Dendritic cell treated with granulocyte-macrophage colony-stimulating factor and Interleukin-4, amounts not matched to agents 40 ng/mL and 50 ng/mL, for 4 days (primary cell): ENCODE results near the gene NTS.

Experiments used
- H3K27ac Mint-ChIP-seq: one replicate; pipeline ENCODE4 v1.8.0; 2022; ENCODE audit warnings: mild to moderate bottlenecking, mixed read lengths
- H3K27me3 Mint-ChIP-seq: one replicate; pipeline ENCODE4 v1.8.0; 2022; ENCODE audit warnings: mild to moderate bottlenecking, mixed read lengths
- H3K36me3 Mint-ChIP-seq: one replicate; pipeline ENCODE4 v1.8.0; 2022; ENCODE audit warnings: low read depth, mixed read lengths
- H3K4me1 Mint-ChIP-seq: one replicate; pipeline ENCODE4 v1.8.0; 2022; ENCODE audit warnings: low read depth, mixed read lengths
- H3K4me3 Mint-ChIP-seq: one replicate; pipeline ENCODE4 v1.8.0; 2022; ENCODE audit warnings: mild to moderate bottlenecking, moderate library complexity, mixed read lengths
- H3K9me3 Mint-ChIP-seq: one replicate; pipeline ENCODE4 v1.8.0; 2022; ENCODE audit warnings: mixed read lengths
- intact Hi-C: fragments of 100-400 bp; cut with micrococcal nuclease; formaldehyde crosslinking; loops from one replicate; pipeline ENCODE4 v1.15.0; 2022

NTS gene

GRCh38 chr12:85865890-85866289 is 8.2 kb upstream of the NTS start:
- no peak overlapping the region for H3K27ac Mint-ChIP-seq
- H3K36me3 Mint-ChIP-seq = no peaks in the 10 kb centered on the region
- no peaks in the 10 kb centered on the region for H3K4me1 Mint-ChIP-seq
- no peaks in the 10 kb centered on the region for H3K27me3 Mint-ChIP-seq
- no peaks in the 10 kb centered on the region for H3K9me3 Mint-ChIP-seq
- intact Hi-C loops = no loop called here
- no peak overlapping the region for H3K4me3 Mint-ChIP-seq

GRCh38 chr12:85866986-85867776 is 6.9 kb upstream of the NTS start:
- Mint-ChIP-seq H3K4me3 (no peak overlapping the region), H3K27me3 (no peaks in the 10 kb centered on the region), H3K36me3 (no peaks in the 10 kb centered on the region), H3K9me3 (no peaks in the 10 kb centered on the region), H3K4me1 (no peaks in the 10 kb centered on the region), H3K27ac (no peak overlapping the region)
- intact Hi-C loops = loop anchor here (1.0 kb wide), 2 partner anchors 399 to 442 kb away; no protein-coding TSS in a partner anchor

- H3K27me3 Mint-ChIP-seq = no peaks in the 10 kb centered on the region
- no peaks in the 10 kb centered on the region for H3K36me3 Mint-ChIP-seq
- no peaks in the 10 kb centered on the region for H3K9me3 Mint-ChIP-seq
- intact Hi-C loops = no loop called here
- no peak overlapping the region for H3K4me3 Mint-ChIP-seq
- H3K27ac Mint-ChIP-seq = no peak overlapping the region
- H3K4me1 Mint-ChIP-seq = no peaks in the 10 kb centered on the region
Measured at GRCh38 chr12:85872497-85873091, 1.5 kb upstream of the NTS start.

GRCh38 chr12:85877459-85877858 is 3.4 kb downstream of the NTS start:
- H3K9me3 Mint-ChIP-seq = no peaks in the 10 kb centered on the region
- H3K36me3 Mint-ChIP-seq = no peaks in the 10 kb centered on the region
- H3K27me3 Mint-ChIP-seq = no peaks in the 10 kb centered on the region
- no peak overlapping the region for H3K4me3 Mint-ChIP-seq
- intact Hi-C loops = no loop called here
- H3K27ac Mint-ChIP-seq = no peak overlapping the region
- H3K4me1 Mint-ChIP-seq = no peaks in the 10 kb centered on the region

GRCh38 chr12:85883763-85884162 is 9.7 kb downstream of the NTS start:
- H3K36me3 Mint-ChIP-seq = no peaks in the 10 kb centered on the region
- H3K27ac Mint-ChIP-seq = no peak overlapping the region
- intact Hi-C loops = no loop called here
- no peak overlapping the region for H3K4me3 Mint-ChIP-seq
- no peaks in the 10 kb centered on the region for H3K4me1 Mint-ChIP-seq
- no peaks in the 10 kb centered on the region for H3K9me3 Mint-ChIP-seq
- H3K27me3 Mint-ChIP-seq = no peaks in the 10 kb centered on the region

GRCh38 chr12:85894653-85895052 is 20.6 kb downstream of the NTS start:
- Mint-ChIP-seq H3K4me1 (no peaks in the 10 kb centered on the region), H3K36me3 (no peaks in the 10 kb centered on the region), H3K9me3 (no peaks in the 10 kb centered on the region), H3K27ac (no peak overlapping the region), H3K27me3 (no peaks in the 10 kb centered on the region), H3K4me3 (no peak overlapping the region)
- intact Hi-C loops = no loop called here

GRCh38 chr12:85920324-85920947 is 46.3 kb downstream of the NTS start:
- Mint-ChIP-seq H3K4me1 (no peaks in the 10 kb centered on the region), H3K27me3 (no peaks in the 10 kb centered on the region), H3K9me3 (no peaks in the 10 kb centered on the region), H3K36me3 (no peaks in the 10 kb centered on the region), H3K4me3 (no peak overlapping the region), H3K27ac (no peak overlapping the region)
- intact Hi-C loops = loop anchor here (2.0 to 5.0 kb wide), 2 partner anchors 452 to 1927 kb away; no protein-coding TSS in a partner anchor

- H3K4me3 Mint-ChIP-seq = no peak overlapping the region
- intact Hi-C loops = loop anchor here (5.0 kb wide), 1 partner anchor 1923 kb away; no protein-coding TSS in a partner anchor
- H3K27ac Mint-ChIP-seq = no peak overlapping the region
- H3K9me3 Mint-ChIP-seq = no peaks in the 10 kb centered on the region
- no peaks in the 10 kb centered on the region for H3K4me1 Mint-ChIP-seq
- H3K27me3 Mint-ChIP-seq = no peaks in the 10 kb centered on the region
- H3K36me3 Mint-ChIP-seq = no peaks in the 10 kb centered on the region
Measured at GRCh38 chr12:85923767-85924331, 49.8 kb downstream of the NTS start.

- Mint-ChIP-seq H3K27me3 (no peaks in the 10 kb centered on the region), H3K9me3 (no peaks in the 10 kb centered on the region), H3K36me3 (no peaks in the 10 kb centered on the region), H3K4me3 (no peak overlapping the region), H3K27ac (no peak overlapping the region), H3K4me1 (no peaks in the 10 kb centered on the region)
- intact Hi-C loops = no loop called here
Measured at GRCh38 chr12:85927166-85927565, 53.1 kb downstream of the NTS start.
